HepG2 (cell line): ENCODE data around the gene DYTN. TPM values are rescaled to one million over a fixed set of nuclear protein-coding genes. Genes with fewer than 3 reads are reported as not detected.

Experiments
- HDAC2 ChIP-seq: sonication (generic); formaldehyde crosslinking; IDR thresholded peaks from 2 replicates; pipeline ENCODE4 v1.4.0; 2020; ENCODE audit warnings: missing genetic modification reagents
- HNRNPUL1 ChIP-seq: fragments of 200-400 bp; formaldehyde crosslinking; IDR thresholded peaks from 2 replicates; pipeline ENCODE4 v1.6.1; 2017; ENCODE audit warnings: low read depth, mild to moderate bottlenecking, low read length, moderate library complexity
- HOXA7 ChIP-seq: sonication (generic); formaldehyde crosslinking; IDR thresholded peaks from 2 replicates; pipeline ENCODE4 v1.8.1; 2022; ENCODE audit warnings: mild to moderate bottlenecking, missing genetic modification reagents, moderate library complexity
- KDM3A ChIP-seq: IDR thresholded peaks from 2 replicates; pipeline ENCODE4 v1.6.1; 2018; ENCODE audit warnings: low read depth, missing compliant biosample characterization
- KLF9 ChIP-seq: IDR thresholded peaks from 2 replicates; pipeline ENCODE4 v1.6.1; 2016; ENCODE audit warnings: low read depth
- MAF1 ChIP-seq: sonication (generic); formaldehyde crosslinking; IDR thresholded peaks from 2 replicates; pipeline ENCODE4 v1.5.0; 2020; ENCODE audit warnings: missing genetic modification reagents, borderline replicate concordance
- MAZ ChIP-seq, 2 experiments: sonication (generic) in 1 of 2; formaldehyde crosslinking in 1 of 2; IDR thresholded peaks; 2 replicates each; pipeline versions ENCODE4 v1.5.0 to v1.6.1; 2012 to 2020; ENCODE audit warnings: low read depth in 2 of 2, mild to moderate bottlenecking in 2 of 2, borderline replicate concordance in 1 of 2, improper control_type of control experiment in 1 of 2, low read length in 1 of 2, missing genetic modification reagents in 1 of 2, moderate library complexity in 1 of 2
- MXI1 ChIP-seq: IDR thresholded peaks from 3 replicates; pipeline ENCODE4 v1.6.1; 2012; ENCODE audit warnings: low read depth, low read length, inconsistent platforms, borderline replicate concordance
- RXRB ChIP-seq: IDR thresholded peaks from 2 replicates; pipeline ENCODE4 v1.6.1; 2016; ENCODE audit warnings: borderline replicate concordance, missing genetic modification reagents, missing compliant biosample characterization
- SRSF1 ChIP-seq: fragments of 200-400 bp; formaldehyde crosslinking; optimal IDR thresholded peaks from 2 replicates; pipeline ENCODE3; 2017; ENCODE audit warnings: mild to moderate bottlenecking, low read depth, low read length, moderate library complexity
- ZC3H13 ChIP-seq: sonication (generic); formaldehyde crosslinking; IDR thresholded peaks from 2 replicates; pipeline ENCODE4 v1.8.1; 2023; ENCODE audit warnings: mild to moderate bottlenecking, missing genetic modification reagents, moderate library complexity
- ZNF138 ChIP-seq: sonication (generic); formaldehyde crosslinking; IDR thresholded peaks from 2 replicates; pipeline ENCODE4 v1.5.0; 2020; ENCODE audit warnings: mild to moderate bottlenecking, low read depth, missing genetic modification reagents
- ZNF33A ChIP-seq: sonication (generic); formaldehyde crosslinking; IDR thresholded peaks from 2 replicates; pipeline ENCODE4 v1.5.1; 2020; ENCODE audit warnings: missing genetic modification reagents, mild to moderate bottlenecking, moderate library complexity, borderline replicate concordance
- ZNF713 ChIP-seq: sonication (generic); formaldehyde crosslinking; IDR thresholded peaks from 2 replicates; pipeline ENCODE4 v1.4.0; 2020; ENCODE audit warnings: mild to moderate bottlenecking, missing genetic modification reagents
- polyA plus RNA-seq, 8 experiments: library from polyadenylated mRNA; depleted of rRNA in 3 of 8; stranded (reverse) in 7 of 8; unstranded in 1 of 8; fragments of >200 nt; fragmentation: Illumina TruSeq in 4 of 8; extraction: Trizol in 4 of 8; gene quantifications; 2 replicates each; pipeline versions ENCODE4 v1.2.1 to v1.2.3, GENCODE V29; 2011 to 2016; ENCODE audit warnings: low read depth in 4 of 8, missing spikeins in 1 of 8, mixed read lengths in 1 of 8; ENCODE audit not compliant: insufficient read depth in 1 of 8
- total RNA-seq, 5 experiments: library from RNA; depleted of rRNA; stranded (reverse); fragments of >200 nt; fragmentation: Illumina TruSeq; extraction: Trizol; gene quantifications; 2 replicates each; pipeline ENCODE4 v1.2.3, GENCODE V29; 2016; ENCODE audit warnings: low read depth in 1 of 5
- TF ChIP-seq, protein P1 (sequence below): fragments of 450-650 bp; IDR thresholded peaks from 2 replicates; pipeline ENCODE4 v1.6.1; 2016
- TF ChIP-seq, protein P2 (sequence below): IDR thresholded peaks from 2 replicates; pipeline ENCODE4 v1.6.1; 2016; ENCODE audit warnings: missing biosample characterization, missing genetic modification reagents, low read depth
- TF ChIP-seq, protein P3 (sequence below): sonication (generic); formaldehyde crosslinking; conservative IDR thresholded peaks from 2 replicates; pipeline ENCODE4 v1.4.0; 2020; ENCODE audit warnings: missing genetic modification reagents

Gene DYTN
- total and polyA plus RNA-seq, 2 of the 13 experiments (the other 11 are each of a cell fraction or from before 2014, with no cell fraction given): not detected

DNA sequence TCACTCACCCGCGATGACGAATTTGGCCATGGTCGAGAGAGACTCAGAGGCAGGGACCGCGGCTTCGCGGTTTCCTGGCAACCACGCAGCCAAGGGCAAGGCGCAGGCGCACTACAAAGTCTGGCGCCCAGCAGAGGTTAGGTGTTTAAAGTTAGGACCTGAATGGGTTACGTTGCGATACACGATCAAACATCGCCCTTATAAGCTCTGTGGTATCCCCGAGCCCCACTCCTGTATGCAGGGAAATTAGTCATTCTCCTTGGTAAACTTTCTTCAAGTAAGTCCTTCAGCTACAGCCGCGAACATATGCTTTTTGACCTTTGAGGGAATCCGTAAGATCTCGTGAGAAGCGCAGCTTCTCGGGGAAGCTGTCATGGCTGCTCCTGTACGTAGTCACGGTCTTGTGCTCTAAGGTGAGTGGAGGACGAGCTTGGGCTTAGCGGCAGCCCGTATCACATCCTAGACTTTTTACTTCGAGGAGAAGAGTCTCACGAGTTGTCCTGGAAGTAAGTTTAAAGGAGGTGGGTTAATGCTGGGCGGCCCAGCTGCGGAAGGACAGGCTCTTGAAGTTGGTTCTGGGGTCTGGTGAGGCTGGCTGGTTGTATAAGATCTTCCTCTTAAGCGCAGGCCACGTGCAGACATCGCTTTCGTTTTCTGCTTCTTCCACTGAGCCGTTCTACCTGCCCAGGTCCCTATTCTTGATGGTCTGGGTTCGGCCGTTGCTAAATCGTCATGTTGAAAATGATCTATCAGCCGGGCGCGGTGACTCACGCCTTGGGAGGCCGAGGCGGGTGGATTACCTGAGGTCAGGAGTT lies 47.3 kb upstream of the DYTN start, which contains the start of the genes FASTKD2 and MDH1B (continued):
- TF ChIP-seq, protein P1, sequence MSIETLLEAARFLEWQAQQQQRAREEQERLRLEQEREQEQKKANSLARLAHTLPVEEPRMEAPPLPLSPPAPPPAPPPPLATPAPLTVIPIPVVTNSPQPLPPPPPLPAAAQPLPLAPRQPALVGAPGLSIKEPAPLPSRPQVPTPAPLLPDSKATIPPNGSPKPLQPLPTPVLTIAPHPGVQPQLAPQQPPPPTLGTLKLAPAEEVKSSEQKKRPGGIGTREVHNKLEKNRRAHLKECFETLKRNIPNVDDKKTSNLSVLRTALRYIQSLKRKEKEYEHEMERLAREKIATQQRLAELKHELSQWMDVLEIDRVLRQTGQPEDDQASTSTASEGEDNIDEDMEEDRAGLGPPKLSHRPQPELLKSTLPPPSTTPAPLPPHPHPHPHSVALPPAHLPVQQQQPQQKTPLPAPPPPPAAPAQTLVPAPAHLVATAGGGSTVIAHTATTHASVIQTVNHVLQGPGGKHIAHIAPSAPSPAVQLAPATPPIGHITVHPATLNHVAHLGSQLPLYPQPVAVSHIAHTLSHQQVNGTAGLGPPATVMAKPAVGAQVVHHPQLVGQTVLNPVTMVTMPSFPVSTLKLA: no peak
- TF ChIP-seq RXRB (CRISPR knock-in tag) (peak; percentile 68), HDAC2 (CRISPR knock-in tag) (peak; percentile 91), ZC3H13 (CRISPR knock-in tag) (no peak), MAF1 (peak; percentile 92; the same call in 1 of the 2 replicates), MXI1 (peak; percentile 88; the same call in 2 of the 3 replicates), HNRNPUL1 (no peak), ZNF33A (no peak), HOXA7 (no peak), MAZ (IDR thresholded peaks at IDR 0.05; ENCODE audit: borderline replicate concordance, low read depth, low read length) (no peak), MAZ (CRISPR knock-in tag; IDR thresholded peaks at IDR 0.05; ENCODE audit: low read depth) (peak; percentile 77; the same call in 1 of the 2 replicates), SRSF1 (no peak), KLF9 (CRISPR knock-in tag) (no peak; the same call in 1 of the 2 replicates), ZNF713 (CRISPR knock-in tag) (no peak), ZNF138 (CRISPR knock-in tag) (peak; percentile 67; the same call in 1 of the 2 replicates), KDM3A (CRISPR knock-in tag) (peak; percentile 36; the same call in 1 of the 2 replicates)
- TF ChIP-seq, protein P2, sequence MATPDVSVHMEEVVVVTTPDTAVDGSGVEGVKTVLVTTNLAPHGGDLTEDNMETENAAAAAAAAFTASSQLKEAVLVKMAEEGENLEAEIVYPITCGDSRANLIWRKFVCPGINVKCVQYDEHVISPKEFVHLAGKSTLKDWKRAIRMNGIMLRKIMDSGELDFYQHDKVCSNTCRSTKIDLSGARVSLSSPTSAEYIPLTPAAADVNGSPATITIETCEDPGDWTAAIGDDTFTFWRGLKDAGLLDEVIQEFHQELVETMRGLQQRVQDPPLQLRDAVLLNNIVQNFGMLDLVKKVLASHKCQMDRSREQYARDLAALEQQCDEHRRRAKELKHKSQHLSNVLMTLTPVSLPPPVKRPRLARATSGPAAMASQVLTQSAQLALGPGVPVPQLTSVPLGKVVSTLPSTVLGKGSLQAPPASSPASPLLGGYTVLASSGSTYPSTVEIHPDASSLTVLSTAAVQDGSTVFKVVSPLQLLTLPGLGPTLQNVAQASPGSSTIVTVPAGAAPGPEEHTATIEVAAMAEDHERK (CRISPR knock-in tag): peak; percentile 70; the same call in 1 of the 2 replicates
- TF ChIP-seq, protein P3, sequence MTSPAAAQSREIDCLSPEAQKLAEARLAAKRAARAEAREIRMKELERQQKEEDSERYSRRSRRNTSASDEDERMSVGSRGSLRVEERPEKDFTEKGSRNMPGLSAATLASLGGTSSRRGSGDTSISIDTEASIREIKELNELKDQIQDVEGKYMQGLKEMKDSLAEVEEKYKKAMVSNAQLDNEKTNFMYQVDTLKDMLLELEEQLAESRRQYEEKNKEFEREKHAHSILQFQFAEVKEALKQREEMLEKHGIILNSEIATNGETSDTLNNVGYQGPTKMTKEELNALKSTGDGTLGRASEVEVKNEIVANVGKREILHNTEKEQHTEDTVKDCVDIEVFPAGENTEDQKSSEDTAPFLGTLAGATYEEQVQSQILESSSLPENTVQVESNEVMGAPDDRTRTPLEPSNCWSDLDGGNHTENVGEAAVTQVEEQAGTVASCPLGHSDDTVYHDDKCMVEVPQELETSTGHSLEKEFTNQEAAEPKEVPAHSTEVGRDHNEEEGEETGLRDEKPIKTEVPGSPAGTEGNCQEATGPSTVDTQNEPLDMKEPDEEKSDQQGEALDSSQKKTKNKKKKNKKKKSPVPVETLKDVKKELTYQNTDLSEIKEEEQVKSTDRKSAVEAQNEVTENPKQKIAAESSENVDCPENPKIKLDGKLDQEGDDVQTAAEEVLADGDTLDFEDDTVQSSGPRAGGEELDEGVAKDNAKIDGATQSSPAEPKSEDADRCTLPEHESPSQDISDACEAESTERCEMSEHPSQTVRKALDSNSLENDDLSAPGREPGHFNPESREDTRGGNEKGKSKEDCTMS: no peak
